K562 (cell line): ENCODE results near the gene CPTP.
A peak's percentile ranks its signal among the peaks of the same experiment; 100 is the strongest.

Source experiments
- ATF1 ChIP-seq, 2 experiments: fragments of 450-650 bp in 1 of 2; IDR thresholded peaks; 2 replicates each; pipeline ENCODE4 v1.6.1; 2016; ENCODE audit warnings: missing compliant biosample characterization in 1 of 2, missing genetic modification characterization in 1 of 2
- NFYB ChIP-seq: IDR thresholded peaks from 2 replicates; pipeline ENCODE4 v1.6.1; 2011; ENCODE audit warnings: mild to moderate bottlenecking, moderate library complexity; ENCODE audit not compliant: insufficient read length; ENCODE audit errors: extremely low read depth
- RAD21 ChIP-seq, 2 experiments: fragments of 250-450 bp in 1 of 2; fragments of 450-650 bp in 1 of 2; sonication (Bioruptor Pico) in 1 of 2; formaldehyde crosslinking in 1 of 2; IDR thresholded peaks in 1 of 2; conservative IDR thresholded peaks in 1 of 2; 2 replicates each; pipeline versions ENCODE4 v1.4.0 to v1.8.0; 2020 to 2022; ENCODE audit warnings: mild to moderate bottlenecking in 2 of 2, moderate library complexity in 1 of 2
- XRCC3 ChIP-seq: fragments of 450-650 bp; IDR thresholded peaks from 2 replicates; pipeline ENCODE4 v1.6.1; 2017; ENCODE audit warnings: mild to moderate bottlenecking, moderate library complexity
- ZKSCAN1 ChIP-seq: fragments of 150-350 bp; IDR thresholded peaks from 2 replicates; pipeline ENCODE4 v1.6.1; 2016; ENCODE audit warnings: low read depth, low read length
- ZNF282 ChIP-seq: sonication (generic); formaldehyde crosslinking; IDR thresholded peaks from 2 replicates; pipeline ENCODE4 v1.8.1; 2023; ENCODE audit warnings: missing genetic modification reagents
- ZNF586 ChIP-seq: fragments of 450-650 bp; formaldehyde crosslinking; conservative IDR thresholded peaks from 2 replicates; pipeline ENCODE4 v1.4.0; 2020; ENCODE audit warnings: mild to moderate bottlenecking, moderate library complexity

GRCh38 chr1:1304331-1305299 lies 20.0 kb upstream of the CPTP start:
- no peak for TF ChIP-seq NFYB
- no peak for TF ChIP-seq ZNF586 (CRISPR knock-in tag)
- no peak for TF ChIP-seq RAD21 (CRISPR knock-in tag; conservative IDR thresholded peaks at IDR 0.05 in 1 of 2, IDR thresholded peaks at IDR 0.05 in 1 of 2)
- TF ChIP-seq XRCC3 = no peak
- TF ChIP-seq ZKSCAN1 = no peak
- TF ChIP-seq ATF1 (CRISPR knock-in tag; IDR thresholded peaks at IDR 0.05) = no peak
- peak; percentile 55; the same call in 1 of the 2 replicates for TF ChIP-seq ATF1 (tag; IDR thresholded peaks at IDR 0.05)
- TF ChIP-seq ZNF282 (CRISPR knock-in tag) = no peak
